ENCODE measurements around the gene SCN9A.

GRCh38 chr2:166413255-166413654 lies 37.5 kb upstream of the SCN9A start:
- TF ChIP-seq, protein P1, sequence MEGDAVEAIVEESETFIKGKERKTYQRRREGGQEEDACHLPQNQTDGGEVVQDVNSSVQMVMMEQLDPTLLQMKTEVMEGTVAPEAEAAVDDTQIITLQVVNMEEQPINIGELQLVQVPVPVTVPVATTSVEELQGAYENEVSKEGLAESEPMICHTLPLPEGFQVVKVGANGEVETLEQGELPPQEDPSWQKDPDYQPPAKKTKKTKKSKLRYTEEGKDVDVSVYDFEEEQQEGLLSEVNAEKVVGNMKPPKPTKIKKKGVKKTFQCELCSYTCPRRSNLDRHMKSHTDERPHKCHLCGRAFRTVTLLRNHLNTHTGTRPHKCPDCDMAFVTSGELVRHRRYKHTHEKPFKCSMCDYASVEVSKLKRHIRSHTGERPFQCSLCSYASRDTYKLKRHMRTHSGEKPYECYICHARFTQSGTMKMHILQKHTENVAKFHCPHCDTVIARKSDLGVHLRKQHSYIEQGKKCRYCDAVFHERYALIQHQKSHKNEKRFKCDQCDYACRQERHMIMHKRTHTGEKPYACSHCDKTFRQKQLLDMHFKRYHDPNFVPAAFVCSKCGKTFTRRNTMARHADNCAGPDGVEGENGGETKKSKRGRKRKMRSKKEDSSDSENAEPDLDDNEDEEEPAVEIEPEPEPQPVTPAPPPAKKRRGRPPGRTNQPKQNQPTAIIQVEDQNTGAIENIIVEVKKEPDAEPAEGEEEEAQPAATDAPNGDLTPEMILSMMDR (IDR thresholded peaks at IDR 0.05; ENCODE audit: control extremely low read depth in 1 of 3, insufficient read depth in 1 of 3, low read depth in 1 of 3, low read length in 3 of 3), result no peak
- TF ChIP-seq RFX5 (IDR thresholded peaks at IDR 0.05; ENCODE audit: borderline replicate concordance, low read depth, low read length), result no peak
- TF ChIP-seq POLR2A (IDR thresholded peaks at IDR 0.05; ENCODE audit: control extremely low read depth in 1 of 2, low read depth in 2 of 2, low read length in 2 of 2), result no peak
- no peak for TF ChIP-seq EGR1 (IDR thresholded peaks at IDR 0.05; ENCODE audit: borderline replicate concordance, low read depth, low read length)

Measured in H1 (cell line).